NCI-H1436 treated with DMSO at 0.1 percent for 48 hours (cell line): Measurements from ENCODE around the gene PLOD2.

Source experiments
- DNase-seq: peaks from one replicate; lab custom pipeline; 2025; lab: John Stamatoyannopoulos, UW

The PLOD2 gene

DNA sequence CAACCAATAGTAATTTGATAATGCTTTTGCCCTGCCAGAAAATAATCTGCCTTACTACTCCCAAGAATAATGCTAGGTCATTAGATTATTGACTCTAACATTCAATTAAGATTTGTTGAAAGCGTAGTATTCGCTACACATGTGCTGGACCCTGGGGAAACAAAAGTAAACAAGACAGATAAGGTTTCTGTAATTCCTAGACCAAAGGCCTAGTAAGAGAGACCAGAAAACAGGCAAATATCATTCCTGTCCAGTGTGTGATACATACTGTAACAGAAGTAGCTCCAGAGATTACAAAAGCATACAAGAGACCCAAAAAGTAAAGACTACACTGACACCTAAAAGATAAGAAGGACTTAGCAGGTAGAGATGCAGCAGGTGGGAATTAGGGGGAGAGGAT, 60.8 kb downstream of the PLOD2 start:
- DNase-seq: no peak

DNA sequence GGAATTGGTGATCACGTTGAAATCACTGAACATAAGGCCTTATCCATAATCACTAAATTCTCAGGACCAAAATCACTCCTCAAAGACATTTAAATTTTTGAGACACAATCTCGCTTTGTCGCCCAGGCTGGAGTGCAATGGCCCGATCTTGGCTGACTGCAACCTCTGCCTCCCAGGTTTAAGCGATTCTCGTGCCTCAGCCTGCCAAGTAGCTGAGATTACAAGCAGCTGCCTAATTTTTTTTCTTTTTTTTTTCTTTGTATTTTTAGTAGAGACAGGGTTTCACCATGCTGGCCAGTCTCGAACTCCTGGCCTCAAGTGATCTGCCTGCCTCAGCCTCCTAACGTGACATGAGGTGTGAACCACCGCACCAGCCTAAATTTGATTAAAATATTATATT, 61.7 kb downstream of the PLOD2 start:
- DNase-seq: no peak

DNA sequence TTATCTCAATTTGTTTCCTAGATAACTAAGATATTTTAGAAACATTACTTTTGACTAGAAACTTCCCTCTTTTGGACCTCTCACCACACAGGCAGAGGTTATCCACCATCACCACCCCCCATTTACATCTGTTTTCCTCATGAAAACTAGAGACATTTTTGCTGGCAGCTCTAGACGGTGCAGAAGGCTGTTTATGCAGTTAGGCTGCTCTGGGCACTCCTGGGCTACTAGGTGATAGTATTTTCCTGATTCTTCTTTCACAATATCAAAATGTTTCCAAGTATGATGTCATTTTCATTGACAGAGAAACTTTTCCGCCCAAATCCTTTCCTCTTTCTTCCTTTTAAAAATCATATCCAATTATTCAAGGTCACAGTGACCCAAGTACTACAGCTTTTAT, 67.1 kb downstream of the PLOD2 start:
- DNase-seq: no peak

DNA sequence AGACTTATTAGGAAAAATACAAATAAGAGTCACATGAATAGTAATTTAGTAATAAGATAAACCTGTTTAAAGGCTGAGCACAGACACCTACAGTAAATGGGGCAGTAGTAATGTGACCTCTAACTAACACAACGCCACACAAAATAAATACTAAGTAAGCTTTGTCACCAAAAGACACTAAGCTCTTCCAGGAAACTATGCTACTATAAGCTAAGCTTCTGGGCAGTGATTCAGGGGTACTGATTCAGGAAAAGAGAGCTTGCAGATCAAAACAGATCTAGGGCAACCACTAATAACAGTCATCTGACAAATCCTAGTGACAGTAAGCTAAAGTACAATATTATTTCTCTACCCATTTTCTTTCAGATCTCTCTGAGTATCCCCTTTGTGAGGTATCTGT, 68.8 kb downstream of the PLOD2 start:
- DNase-seq: no peak

DNA sequence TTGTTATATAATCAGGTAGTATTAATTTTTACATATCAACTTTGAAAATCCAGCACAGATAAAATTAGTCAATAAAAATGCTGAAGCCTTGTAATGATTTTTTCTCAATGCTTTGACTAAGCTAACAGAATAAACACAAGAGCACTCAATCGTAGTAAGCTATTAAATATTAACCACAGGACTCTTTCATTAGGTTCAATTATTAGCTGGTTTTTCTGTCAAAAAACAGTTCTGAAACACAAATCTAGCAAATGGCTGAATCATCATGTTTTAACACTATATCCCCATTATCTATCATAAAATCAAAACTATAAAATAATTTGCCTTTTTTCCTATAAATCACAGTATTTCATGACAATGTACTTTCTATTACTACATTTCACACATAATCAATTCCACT, 69.6 kb downstream of the PLOD2 start:
- no peak for DNase-seq

DNA sequence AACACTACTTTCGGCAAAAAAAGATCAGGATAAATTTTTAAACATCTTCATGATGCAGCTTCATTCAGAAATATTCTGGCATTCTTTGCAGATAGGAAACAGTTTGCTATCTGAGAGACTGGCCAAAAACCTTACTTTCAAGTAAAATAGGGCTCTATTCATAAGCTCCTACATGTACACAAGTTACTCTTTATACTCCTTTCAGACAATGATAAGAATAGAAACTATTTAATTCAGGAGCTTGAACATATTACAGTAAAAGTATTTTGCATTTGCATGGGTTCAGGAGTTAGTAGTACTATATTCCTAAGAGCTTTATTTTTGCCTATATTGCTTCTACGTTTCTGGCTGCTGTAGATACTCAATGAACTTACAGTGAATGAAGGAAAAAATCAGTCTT, 70.5 kb downstream of the PLOD2 start:
- DNase-seq: no peak

- DNase-seq: no peak
Measured at GRCh38 chr3:146088840-146089239, 72.1 kb downstream of the PLOD2 start.

DNA sequence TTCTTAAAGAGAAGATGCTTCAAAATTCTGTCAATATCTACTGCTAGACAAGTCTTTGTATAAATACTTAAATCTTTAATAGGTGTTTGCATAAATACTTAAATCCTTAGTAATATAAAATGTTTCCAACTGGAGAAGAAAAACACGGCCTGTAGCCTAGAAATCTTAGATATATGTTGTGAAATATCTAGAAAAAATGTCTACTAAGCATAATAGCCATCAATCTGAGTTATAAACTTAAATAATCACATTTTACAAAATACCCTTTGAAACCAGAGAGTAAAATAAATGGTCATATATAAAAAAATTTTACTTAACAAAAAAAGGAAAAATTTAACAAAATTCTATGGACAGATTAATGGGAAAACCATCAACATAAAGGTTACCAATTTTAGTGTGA, 73.9 kb downstream of the PLOD2 start:
- DNase-seq: no peak

DNA sequence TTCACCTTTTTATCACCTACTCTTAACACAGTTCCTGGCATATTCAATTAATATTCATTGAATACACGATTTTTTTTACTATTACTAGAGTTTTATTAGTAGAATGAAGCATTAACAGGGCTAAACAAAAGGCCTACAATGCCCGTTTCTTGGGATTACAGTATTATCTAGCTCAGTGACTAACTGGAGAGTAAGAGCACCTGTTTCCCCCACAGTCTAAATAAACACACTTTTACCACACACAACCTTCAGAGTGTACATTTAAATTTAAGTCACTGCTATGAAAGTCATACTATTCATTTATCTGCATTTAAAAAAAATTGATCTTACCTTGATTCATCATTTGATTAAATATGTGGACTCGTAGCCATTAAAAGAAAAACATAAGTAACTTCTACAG, 74.8 kb downstream of the PLOD2 start:
- no peak for DNase-seq

- no peak for DNase-seq
Measured at GRCh38 chr3:146085678-146086077, 75.3 kb downstream of the PLOD2 start.

- DNase-seq: no peak
Measured at GRCh38 chr3:146080578-146080977, 80.4 kb downstream of the PLOD2 start.

- no peak for DNase-seq
Measured at GRCh38 chr3:146078031-146078430, 83.0 kb downstream of the PLOD2 start.

DNA sequence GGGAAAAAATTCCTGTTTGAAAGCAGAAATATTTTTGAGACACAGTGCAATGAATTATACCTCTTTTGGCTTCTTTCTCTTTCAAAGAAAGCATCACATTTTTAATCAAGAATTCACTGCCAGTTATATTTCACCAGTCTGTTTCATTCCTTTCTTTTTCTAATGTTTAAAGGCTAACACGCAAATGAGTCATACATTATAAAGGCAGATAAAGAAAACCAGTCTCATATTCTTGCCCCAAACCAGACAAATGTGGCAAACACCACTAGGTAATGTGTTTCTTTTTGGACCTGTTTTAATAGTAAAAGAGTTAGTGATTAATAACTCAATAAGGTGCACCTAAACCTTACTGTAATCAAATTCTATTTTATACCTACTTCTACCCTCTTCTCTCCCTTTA, 83.8 kb downstream of the PLOD2 start:
- DNase-seq: no peak

DNA sequence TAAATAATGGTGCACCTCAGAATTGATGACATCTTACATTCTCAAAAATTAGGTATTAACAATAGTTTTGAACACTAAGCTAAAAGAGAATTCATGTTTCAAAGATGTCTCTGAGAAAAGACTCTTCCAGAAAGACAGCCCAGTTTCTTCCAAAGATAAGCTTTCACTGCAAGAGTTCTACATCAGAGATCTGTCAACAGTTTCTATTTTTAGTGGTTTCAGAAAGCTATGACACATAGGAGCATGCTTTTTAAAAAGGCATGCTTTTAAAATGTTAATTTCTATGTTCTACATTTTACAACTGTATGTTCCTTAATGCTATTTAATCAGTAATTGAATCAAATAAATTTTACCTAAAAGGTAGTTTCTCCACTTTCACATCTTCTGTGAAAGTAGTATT, 88.2 kb downstream of the PLOD2 start:
- DNase-seq: no peak

GRCh38 chr3:146072061-146072460, 88.9 kb downstream of the PLOD2 start:
- no peak for DNase-seq

- DNase-seq: no peak
Measured at GRCh38 chr3:146071632-146072031, 89.4 kb downstream of the PLOD2 start.

DNA sequence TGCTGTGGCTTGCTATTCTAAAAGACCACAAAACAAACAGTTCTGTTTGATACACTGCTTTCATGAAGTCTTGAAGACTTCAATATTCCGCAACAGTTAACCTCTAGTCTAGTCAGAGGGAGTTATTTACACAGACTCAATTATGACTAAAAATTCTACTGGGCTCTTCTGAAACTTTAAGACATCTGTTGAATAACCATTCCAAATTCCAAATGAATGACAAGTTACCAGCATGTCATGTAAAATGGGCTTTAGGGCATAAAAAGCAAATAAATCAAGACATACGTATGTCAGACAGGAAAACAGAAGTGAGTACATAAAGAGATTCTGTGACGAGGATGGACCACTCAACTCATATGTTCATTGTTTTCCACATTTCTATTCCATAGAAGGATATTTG, 93.9 kb downstream of the PLOD2 start:
- DNase-seq: no peak

- DNase-seq: no peak
Measured at GRCh38 chr3:146065573-146066006, 95.4 kb downstream of the PLOD2 start.

- no peak for DNase-seq
Measured at GRCh38 chr3:146058241-146058640, 102.7 kb downstream of the PLOD2 start.

- DNase-seq: no peak
Measured at GRCh38 chr3:146052791-146053310, 108.1 kb downstream of the PLOD2 start.

GRCh38 chr3:146052056-146052790, 108.8 kb downstream of the PLOD2 start:
- no peak for DNase-seq

DNA sequence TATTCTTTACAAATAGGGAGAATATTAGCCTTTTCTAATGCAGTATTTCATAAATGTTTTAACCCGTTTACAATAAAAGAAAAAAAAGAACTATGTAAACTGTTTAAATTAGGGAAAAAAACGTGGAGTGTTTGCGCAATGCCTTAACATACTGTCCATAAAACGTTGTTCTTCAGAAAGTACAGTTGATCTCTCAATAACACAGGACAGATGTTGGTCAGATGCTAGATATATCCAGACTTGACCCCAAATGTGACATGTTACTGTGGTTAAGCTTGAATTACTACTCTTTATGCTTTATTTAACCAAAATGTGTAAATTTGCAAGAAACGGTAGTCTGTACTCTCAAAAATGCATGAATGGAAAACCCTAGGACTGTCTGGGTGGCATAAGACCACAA, 110.3 kb downstream of the PLOD2 start:
- DNase-seq: no peak

GRCh38 chr3:146047485-146047884, 113.5 kb downstream of the PLOD2 start:
- no peak for DNase-seq

DNA sequence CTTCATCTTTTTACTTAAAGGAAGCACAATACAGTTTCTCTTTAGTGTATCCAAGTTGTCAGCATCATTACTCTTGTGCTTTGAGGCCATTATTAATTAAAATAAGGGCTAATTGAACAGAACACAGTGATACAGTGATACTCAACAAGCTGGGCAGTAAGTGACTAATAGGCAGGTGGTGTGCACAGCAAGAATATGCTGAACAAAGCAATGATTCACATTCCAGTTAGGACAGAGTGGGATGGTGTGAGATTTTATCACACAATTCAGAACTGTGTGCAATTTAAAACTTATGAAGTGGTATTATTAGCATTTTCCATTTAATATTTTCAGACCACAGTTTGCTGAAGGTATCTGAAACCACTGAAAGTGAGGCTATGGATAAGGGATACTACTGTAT, 116.9 kb downstream of the PLOD2 start:
- no peak for DNase-seq
